K562 (cell line): ENCODE results near the gene ST6GALNAC3.

Experiments
- CEBPB ChIP-seq: fragments of 450-650 bp; IDR thresholded peaks from 2 replicates; pipeline ENCODE4 v1.6.1; 2016; ENCODE audit warnings: missing genetic modification characterization, missing compliant biosample characterization
- CREM ChIP-seq: IDR thresholded peaks from 2 replicates; pipeline ENCODE4 v1.6.1; 2014; ENCODE audit warnings: antibody characterized with exemption, low read depth
- DIDO1 ChIP-seq: fragments of 450-650 bp; IDR thresholded peaks from 2 replicates; pipeline ENCODE4 v1.6.1; 2016; ENCODE audit warnings: low read depth, missing biosample characterization, missing genetic modification characterization
- MCM7 ChIP-seq, 2 experiments: fragments of 450-650 bp; IDR thresholded peaks; 2 replicates each; pipeline ENCODE4 v1.6.1; 2016 to 2018
- POLR2A ChIP-seq: fragments of 450-650 bp; conservative IDR thresholded peaks from 2 replicates; pipeline ENCODE4 v1.6.1; 2016
- SAFB2 ChIP-seq: fragments of 200-400 bp; formaldehyde crosslinking; IDR thresholded peaks from 2 replicates; pipeline ENCODE4 v1.6.1; 2018; ENCODE audit warnings: borderline replicate concordance, low read length, low read depth, moderate library complexity; ENCODE audit not compliant: severe bottlenecking
- YBX1 ChIP-seq: fragments of 450-650 bp; IDR thresholded peaks from 2 replicates; pipeline ENCODE4 v1.7.1; 2016; ENCODE audit warnings: mild to moderate bottlenecking
- YY1 ChIP-seq, 3 experiments: IDR thresholded peaks; 2 replicates each; pipeline ENCODE4 v1.6.1; 2011; ENCODE audit warnings: low read length in 2 of 3, mild to moderate bottlenecking in 2 of 3, moderate library complexity in 2 of 3, borderline replicate concordance in 1 of 3, control low read depth in 1 of 3, low read depth in 1 of 3; ENCODE audit not compliant: insufficient read depth in 3 of 3, insufficient replicate concordance in 2 of 3, control insufficient read depth in 1 of 3, insufficient read length in 1 of 3; ENCODE audit errors: extremely low read depth in 1 of 3
- ZNF696 ChIP-seq: fragments of 250-450 bp; sonication (Bioruptor Pico); conservative IDR thresholded peaks from 2 replicates; pipeline ENCODE4 v1.4.0; 2020; ENCODE audit warnings: mild to moderate bottlenecking, moderate library complexity
- TF ChIP-seq, protein P1 (sequence below), 3 experiments: IDR thresholded peaks in 2 of 3; conservative IDR thresholded peaks in 1 of 3; 2 replicates each; pipeline ENCODE4 v1.5.1; 2011 to 2012; ENCODE audit warnings: low read length in 3 of 3, mild to moderate bottlenecking in 3 of 3, control low read depth in 2 of 3, improper control_type of control experiment in 1 of 3, inconsistent platforms in 1 of 3, low read depth in 1 of 3, mixed read lengths in 1 of 3, moderate library complexity in 1 of 3; ENCODE audit not compliant: insufficient read depth in 2 of 3
- TF ChIP-seq, protein P2 (sequence below): fragments of 450-650 bp; conservative IDR thresholded peaks from 2 replicates; pipeline ENCODE4 v1.6.1; 2016; ENCODE audit warnings: missing genetic modification characterization, low read depth, mild to moderate bottlenecking, missing compliant biosample characterization, moderate library complexity
- TF ChIP-seq, protein P3 (sequence below): IDR thresholded peaks from 3 replicates; pipeline ENCODE4 v1.6.1; 2011; ENCODE audit warnings: borderline replicate concordance, mild to moderate bottlenecking; ENCODE audit not compliant: insufficient read length, insufficient read depth
- TF ChIP-seq, protein P4 (sequence below): IDR thresholded peaks from 2 replicates; pipeline ENCODE4 v1.6.1; 2011; ENCODE audit not compliant: insufficient read length; ENCODE audit errors: extremely low read depth

DNA sequence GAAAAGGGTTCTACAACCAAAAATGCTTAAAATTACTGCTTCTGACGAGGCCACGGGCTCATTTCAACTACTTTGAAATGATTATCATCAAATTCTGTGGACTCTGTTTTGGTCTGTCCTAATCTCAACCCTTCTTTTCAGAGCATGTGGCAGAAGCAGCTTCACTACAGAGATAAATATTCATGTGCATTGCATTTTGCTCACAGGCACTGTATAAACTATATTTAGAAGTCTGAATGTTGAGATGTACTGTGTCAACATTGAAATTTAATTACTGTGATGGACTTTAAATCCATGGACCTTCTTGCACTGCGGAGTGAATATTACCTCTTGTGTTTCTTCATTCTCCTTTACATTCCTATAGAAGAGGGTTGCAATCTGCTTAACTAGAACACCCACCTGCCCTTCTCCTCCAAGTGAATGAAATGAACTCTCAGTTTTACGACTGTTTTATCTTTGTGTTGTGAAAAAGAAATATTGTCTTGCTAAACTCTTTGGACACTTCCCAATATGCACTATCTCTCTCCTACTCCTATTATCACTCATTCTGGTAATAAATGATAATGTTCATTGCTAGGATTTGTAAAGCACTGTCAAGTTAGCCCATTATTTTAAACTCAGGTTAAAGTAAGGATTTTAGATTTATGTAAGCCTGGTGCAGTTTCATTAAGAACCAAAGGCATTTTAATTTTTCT, 511.6 kb downstream of the ST6GALNAC3 start:
- TF ChIP-seq SAFB2 (no peak), YBX1 (no peak), YY1 (IDR thresholded peaks at IDR 0.05; ENCODE audit: borderline replicate concordance in 1 of 3, control insufficient read depth in 1 of 3, extremely low read depth in 1 of 3, insufficient read depth in 3 of 3, insufficient read length in 1 of 3, insufficient replicate concordance in 2 of 3, low read depth in 1 of 3, low read length in 2 of 3) (no peak), POLR2A (no peak), DIDO1 (tag) (no peak), CREM (no peak), ZNF696 (CRISPR knock-in tag) (no peak), MCM7 (IDR thresholded peaks at IDR 0.05) (no peak), CEBPB (tag) (no peak)
- TF ChIP-seq, protein P1, sequence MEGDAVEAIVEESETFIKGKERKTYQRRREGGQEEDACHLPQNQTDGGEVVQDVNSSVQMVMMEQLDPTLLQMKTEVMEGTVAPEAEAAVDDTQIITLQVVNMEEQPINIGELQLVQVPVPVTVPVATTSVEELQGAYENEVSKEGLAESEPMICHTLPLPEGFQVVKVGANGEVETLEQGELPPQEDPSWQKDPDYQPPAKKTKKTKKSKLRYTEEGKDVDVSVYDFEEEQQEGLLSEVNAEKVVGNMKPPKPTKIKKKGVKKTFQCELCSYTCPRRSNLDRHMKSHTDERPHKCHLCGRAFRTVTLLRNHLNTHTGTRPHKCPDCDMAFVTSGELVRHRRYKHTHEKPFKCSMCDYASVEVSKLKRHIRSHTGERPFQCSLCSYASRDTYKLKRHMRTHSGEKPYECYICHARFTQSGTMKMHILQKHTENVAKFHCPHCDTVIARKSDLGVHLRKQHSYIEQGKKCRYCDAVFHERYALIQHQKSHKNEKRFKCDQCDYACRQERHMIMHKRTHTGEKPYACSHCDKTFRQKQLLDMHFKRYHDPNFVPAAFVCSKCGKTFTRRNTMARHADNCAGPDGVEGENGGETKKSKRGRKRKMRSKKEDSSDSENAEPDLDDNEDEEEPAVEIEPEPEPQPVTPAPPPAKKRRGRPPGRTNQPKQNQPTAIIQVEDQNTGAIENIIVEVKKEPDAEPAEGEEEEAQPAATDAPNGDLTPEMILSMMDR (IDR thresholded peaks at IDR 0.05 in 2 of 3, conservative IDR thresholded peaks at IDR 0.05 in 1 of 3; ENCODE audit: insufficient read depth in 2 of 3, low read depth in 1 of 3, low read length in 3 of 3) = no peak
- TF ChIP-seq, protein P2, sequence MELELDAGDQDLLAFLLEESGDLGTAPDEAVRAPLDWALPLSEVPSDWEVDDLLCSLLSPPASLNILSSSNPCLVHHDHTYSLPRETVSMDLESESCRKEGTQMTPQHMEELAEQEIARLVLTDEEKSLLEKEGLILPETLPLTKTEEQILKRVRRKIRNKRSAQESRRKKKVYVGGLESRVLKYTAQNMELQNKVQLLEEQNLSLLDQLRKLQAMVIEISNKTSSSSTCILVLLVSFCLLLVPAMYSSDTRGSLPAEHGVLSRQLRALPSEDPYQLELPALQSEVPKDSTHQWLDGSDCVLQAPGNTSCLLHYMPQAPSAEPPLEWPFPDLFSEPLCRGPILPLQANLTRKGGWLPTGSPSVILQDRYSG (tag) = no peak
- TF ChIP-seq, protein P3, sequence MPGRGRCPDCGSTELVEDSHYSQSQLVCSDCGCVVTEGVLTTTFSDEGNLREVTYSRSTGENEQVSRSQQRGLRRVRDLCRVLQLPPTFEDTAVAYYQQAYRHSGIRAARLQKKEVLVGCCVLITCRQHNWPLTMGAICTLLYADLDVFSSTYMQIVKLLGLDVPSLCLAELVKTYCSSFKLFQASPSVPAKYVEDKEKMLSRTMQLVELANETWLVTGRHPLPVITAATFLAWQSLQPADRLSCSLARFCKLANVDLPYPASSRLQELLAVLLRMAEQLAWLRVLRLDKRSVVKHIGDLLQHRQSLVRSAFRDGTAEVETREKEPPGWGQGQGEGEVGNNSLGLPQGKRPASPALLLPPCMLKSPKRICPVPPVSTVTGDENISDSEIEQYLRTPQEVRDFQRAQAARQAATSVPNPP = no peak
- TF ChIP-seq, protein P4, sequence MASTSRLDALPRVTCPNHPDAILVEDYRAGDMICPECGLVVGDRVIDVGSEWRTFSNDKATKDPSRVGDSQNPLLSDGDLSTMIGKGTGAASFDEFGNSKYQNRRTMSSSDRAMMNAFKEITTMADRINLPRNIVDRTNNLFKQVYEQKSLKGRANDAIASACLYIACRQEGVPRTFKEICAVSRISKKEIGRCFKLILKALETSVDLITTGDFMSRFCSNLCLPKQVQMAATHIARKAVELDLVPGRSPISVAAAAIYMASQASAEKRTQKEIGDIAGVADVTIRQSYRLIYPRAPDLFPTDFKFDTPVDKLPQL = no peak
